GM21515 (cell line): ENCODE data around the gene HSP90AB1.

ENCODE experiments used
- ATAC-seq: cut with Tn5 transposase; IDR thresholded peaks from one replicate; pipeline ENCODE4 v1.9.1; 2021; ENCODE audit not compliant: unreplicated experiment

HSP90AB1 gene

DNA sequence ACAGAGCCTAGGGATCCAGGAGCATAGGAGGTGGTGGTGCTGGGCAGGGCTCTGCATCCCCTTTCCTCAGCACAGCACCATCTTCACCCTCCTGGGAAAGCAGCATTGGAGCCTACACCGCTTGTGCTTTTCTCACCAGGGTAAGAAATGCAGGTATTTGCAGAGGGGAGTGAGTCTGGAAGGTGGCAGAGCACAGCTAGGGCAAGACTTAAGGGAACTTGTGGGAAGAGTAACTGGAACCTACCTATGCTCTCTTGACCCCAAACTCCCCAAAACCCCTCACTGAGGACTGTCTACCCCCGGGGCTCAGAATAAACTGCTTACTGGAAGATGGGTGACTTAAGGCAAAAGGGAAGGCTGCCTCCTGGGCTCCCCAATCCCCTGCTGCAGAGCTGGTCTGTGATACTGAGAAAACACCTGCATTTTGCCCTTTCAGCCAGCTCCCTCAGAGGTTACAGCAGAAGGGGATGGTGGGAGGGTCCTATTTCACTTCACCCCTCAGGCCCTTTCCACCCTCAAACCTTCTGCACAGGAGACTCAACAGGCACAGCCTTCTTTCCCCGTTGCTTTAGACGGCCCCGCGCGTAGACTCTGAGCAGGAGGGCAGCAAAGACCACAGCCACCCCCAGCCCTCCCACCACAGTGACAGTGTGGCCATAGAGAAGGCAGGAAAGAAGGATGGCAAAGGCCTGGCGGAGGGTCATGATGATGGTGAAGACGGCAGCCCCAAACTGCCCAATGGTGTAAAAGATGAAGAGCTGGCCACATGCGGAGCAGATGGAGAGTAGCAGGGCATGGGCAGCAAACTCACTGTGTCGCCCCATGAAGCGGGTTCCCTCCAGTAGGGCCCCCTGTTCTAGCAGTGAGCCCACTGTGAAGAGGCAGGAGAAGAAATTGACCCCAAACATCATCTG lies 7.5 kb downstream of the HSP90AB1 start:
- ATAC-seq = no peak

- ATAC-seq = no peak
These were observed 8.4 kb downstream of the HSP90AB1 start for GRCh38 chr6:44255105-44255808.

DNA sequence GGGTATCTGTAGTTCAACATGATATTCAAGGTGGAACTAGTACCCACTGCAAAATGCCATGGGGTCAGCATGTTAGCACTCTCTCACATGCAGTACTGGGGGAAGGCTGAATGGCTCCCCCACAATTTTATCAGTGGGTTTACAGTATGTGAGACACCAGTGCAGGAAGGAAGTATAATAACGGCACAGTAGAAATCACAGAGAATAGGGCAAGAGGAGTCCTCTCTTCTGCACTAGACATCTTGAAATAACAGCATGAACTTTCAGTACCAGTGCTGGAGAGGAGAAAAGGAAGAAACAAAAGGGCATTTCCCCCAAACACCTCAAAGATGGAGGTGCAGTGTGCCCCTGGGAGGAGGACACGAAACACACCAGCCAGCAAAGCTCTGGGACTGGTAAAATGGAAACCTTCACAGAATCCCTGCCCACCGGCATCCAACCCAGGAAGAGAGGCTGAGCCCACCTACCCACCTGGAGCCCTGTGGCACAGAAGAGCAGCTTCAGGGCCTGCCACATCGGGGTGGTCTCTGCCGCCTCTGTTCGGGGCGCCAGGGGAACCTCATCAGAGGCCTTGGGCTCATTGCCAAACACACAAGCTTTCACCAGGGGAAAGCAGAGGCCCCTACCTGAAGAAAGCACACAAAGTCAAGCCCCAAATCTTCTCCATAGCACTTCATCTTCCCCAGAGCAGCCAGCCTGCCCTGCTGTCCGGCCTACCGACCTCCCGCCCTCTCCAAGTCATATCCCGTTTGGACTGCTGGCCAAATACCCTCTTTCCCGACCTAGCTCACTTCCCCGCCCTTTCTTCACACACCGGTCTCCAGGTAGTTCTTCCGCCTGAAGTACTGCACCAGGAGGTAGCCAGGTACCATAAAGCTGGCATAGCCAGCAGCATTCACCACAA lies 9.2 kb downstream of the HSP90AB1 start:
- ATAC-seq = no peak

DNA sequence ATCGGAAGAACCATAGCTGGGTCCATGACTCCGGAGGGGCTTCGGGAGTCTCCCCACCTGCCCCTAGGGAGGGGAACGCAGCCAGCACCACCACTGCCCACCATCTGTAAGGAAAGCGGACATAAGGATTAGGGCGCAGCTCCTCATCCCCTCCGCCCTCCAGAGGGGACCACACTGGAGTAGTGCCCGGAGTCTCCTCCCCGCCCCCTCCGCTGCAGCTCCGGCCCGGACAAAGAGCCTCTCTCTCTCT lies 9.8 kb downstream of the HSP90AB1 start:
- no peak for ATAC-seq

DNA sequence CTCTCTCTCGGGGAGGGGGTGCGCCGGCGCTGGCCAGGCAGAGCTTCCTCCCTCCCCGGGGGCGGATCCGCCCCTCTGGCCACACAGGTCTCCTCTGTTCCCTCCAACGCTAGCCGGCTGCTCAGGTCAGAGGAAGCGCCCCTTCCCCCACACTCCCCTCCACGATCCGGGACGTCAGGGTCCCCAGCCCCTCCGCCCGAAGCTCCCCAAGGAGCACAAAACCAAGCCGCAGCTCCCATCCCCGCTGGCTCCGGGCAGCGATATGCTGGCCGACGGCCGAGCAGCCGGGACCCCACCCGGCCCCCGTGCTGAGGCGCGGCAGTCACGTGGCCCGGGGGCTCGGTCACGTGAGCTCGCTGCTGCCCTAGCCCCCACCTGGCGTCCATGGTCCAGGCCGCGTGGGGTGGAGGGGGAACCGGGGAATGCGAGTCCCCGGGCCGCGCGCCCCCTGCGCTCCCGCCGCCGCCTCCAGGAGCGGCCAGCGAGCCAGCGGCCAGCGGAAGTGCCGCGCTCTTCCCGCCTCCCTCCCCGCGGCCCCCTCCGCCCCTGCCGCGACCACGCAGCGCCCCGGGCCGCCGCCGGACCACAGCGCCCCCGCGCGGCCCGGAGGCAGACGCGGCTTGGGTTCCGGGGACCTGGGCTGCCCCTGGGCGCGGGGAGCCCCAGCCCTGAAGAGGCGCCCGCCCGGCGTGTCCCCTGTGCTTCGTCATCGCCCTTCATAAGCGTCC lies 10.3 kb downstream of the HSP90AB1 start, which contains the start of gene SLC35B2:
Gene SLC35B2 (minus strand): TSS at position 504 of the 728 bp plus-strand sequence. CDS start 118 bp downstream, at position 386.
- ATAC-seq = peak; percentile 39

DNA sequence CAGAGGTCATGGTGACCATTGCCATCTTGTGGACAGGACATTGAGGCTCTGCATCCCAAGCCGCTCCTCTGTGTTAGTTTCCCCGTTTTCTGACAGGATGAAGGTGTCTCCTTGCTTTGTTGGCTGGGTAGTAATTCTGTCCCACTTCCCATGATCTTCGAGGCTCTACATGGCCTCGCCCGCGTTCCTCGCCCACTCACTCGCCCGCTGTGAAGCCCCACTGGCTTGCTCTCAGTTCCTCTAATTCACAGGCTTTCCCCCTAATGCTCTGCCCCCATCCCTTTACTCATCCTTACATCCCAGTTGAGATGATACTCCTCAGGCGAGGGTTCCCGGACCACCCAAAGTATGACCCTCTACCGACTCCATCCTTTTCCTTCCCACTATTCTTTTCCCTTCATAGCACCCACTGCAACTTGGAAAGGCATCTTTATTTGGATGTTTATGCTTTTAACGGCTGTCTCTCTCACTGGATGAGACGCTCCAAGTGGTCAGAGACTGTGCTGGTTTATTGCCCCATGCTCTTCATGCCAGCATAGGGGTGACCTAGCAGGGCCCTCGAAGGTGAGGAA lies 10.9 kb downstream of the HSP90AB1 start:
- peak; percentile 2 for ATAC-seq

DNA sequence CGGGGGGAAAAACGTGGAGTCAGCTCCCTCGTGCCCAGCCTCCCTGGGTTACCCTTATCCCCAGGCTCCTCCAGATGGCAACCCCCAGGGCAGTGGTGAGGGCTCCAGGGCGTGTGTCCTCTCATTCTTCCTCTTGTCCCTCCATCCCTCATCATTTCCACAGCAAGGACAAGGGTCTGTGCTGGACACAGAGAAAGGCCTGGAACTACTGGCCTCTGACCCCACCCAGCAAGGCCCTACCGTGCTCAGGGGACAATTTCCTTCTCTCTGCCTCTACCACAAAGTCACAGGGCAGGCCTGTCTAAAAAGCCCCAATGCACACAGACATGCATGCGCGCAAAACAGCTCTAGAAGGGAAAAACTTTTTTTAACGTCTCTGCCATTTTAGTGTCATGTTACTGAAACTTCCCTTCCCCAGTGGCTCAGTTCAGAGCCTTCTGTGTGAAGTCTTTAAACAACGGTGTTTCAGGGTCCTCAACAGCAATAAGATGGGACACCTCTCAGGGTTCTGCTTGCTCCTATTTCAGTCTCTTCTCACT lies 11.5 kb downstream of the HSP90AB1 start:
- ATAC-seq = no peak

DNA sequence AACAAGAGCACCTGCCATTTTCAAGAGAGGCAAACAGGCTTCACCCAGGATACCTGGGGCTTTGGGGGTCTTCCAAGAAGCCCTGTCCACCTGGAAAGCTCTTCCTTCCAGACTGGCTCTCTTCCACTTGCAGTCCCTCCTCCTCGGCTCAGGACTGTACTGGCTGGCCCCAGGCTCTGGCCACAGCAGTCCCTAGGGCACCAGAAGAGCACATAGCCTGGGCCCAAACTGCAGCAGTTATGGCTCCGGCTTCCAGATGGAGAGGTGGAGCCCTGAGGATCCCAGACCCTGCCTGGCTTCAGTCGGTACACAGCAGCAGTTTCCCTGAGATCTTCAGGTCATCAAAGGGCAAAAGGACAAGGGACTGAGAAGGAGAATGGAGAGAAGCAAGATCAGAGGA lies 12.0 kb downstream of the HSP90AB1 start:
- ATAC-seq = no peak

DNA sequence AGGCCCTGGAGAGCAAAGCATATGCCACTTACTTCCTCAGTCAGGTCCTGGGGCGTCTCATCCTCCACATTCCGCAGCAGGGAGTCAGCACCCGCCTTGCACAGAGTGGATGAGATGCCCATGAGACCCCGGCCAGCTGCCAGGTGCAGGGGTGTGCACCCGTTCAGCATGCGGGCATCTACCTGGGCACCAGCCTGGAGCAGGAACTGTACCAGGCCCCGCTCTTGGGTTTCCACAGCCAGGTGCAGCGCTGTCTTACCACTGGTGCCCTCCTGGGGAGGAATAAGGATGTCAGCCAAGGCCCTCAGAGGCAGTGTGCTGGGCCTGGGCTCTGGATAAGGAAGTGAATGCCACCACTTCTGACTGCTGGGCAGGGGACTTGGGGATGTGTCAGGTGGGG lies 13.1 kb downstream of the HSP90AB1 start:
- no peak for ATAC-seq

DNA sequence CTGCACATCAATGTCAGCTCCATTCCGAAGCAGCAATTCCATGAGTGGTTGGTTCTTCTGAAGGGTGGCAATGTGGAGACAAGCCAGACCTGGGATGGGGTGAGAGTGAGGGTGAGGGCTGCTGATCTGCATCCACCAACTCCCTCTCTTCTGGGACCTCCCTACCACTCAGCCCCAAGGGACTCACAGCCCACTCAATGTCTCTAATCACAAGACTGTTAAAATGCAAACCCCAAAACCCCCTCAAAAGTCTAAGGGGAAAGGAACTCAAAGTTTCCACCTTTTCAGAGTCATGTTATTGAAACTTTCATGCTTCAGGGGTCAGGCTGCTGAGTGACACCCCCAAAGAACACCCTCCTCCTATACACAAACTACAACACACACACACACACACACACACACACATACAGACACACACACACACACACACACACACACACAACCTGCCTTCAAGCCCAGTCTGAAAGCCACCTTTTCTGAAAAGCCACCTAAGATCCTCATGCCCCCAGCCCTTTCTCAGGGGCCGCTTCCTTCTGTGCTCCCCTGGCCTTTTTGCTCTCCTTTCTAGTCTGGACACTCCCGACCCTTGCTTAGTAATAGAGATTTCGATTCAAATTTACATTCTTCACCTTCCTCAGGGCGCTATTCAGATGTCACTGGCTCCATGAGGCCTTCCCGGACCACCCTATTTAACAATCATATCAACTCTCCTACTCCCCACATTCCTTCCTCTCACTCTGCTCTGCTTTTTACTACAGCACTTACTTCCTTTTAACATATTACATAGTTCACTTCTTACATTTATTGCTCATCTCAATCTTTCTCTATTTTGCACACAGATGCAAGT lies 13.8 kb downstream of the HSP90AB1 start:
- no peak for ATAC-seq

DNA sequence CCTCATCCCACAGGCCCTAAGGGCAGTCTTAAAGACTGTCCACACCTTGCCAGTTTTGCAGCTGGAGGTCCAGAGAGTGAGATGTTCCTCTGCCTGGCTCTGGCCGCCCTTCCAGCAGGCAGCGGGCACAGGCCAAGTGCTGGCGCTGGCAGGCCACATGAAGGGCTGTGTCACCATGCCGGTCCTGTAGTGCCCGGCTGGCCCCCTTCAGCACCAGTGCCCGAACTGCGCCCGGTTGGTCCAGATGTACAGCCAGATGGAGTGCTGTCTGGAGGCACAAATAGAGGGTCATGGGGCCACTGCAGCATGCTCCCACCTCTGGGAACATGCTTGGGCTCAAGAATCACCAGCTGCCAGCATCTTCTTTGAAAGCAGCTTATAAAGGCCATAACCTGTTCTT lies 14.7 kb downstream of the HSP90AB1 start:
- ATAC-seq = no peak

DNA sequence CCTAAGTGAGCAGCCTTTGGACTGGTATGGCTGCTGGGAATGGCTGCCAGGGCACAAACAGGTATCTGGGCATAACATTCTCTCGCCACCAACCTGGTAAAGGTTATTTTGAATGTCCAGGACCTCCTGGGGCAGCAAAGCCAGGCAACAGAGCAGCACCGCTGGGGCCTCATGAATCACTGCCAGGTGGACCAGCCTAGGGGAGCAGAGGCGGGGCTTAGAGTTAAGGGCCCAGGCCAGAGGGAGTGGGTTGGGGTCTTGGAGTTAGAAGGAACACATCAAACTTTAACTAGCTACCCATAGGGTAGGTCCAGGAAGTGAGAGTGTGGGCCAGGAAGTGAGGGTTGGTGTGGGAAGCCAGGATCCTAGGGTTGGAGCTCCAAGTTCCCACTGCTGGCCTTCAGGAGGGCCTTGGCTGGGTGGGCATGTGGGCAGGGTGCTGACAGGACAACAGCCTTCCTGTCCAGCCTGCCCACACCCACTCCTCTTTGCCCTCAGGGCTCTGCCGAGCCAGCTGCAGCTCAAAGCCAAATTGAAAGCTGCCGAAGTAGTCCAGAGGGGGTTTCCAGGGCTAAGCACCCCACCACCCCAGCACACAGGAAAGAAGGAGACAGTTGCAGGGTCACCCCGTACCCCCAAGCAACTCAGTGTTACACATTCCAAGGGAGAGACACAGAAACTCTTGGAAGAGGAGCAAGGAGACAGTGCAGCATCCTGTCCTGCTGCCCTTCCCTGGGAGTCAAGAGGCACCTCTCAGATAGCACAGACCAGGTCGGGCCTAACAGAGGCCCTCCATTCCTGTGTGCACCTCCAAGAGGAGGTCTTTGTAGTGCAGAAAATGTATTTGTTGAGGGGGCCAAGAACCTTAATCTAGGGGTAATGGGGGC lies 15.8 kb downstream of the HSP90AB1 start:
- no peak for ATAC-seq

- no peak for ATAC-seq
These were observed 16.6 kb downstream of the HSP90AB1 start for GRCh38 chr6:44263354-44264100.

GRCh38 chr6:44264154-44265006 lies 17.5 kb downstream of the HSP90AB1 start:
- ATAC-seq = peak; percentile 32

GRCh38 chr6:44265007-44265721 lies 18.3 kb downstream of the HSP90AB1 start, which contains the start of gene NFKBIE:
Gene NFKBIE (minus strand): TSS chr6:44265551. CDS start chr6:44265346, 205 bp downstream.
- ATAC-seq = peak; percentile 32

DNA sequence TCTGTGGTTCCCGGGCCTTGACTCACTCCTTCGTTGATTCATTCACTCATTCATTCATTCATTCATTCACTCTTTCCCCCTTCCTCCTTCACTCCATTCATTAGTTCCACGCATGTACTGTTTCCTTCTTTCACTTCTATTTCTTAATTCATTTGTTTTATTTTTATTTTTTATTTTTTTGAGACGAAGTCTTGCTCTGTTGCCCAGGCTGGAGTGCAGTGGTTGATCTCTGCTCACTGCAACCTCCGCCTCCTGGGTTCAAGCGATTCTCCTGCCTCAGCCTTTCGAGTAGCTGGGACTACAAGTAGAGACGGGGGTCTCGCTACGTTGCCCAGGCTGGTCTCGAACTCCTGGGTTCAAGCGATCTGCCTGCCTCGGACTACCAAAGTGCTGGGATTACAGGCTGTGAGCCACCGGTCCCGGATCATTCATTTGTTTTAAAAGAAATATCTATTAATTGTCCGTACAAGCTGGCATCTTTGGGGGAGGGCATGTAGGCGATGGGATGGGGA lies 18.9 kb downstream of the HSP90AB1 start:
- ATAC-seq = no peak
